Left cardiac atrium (tissue), 4 donors: Measurements from ENCODE around the gene LRBA. TPM values are rescaled to one million over a fixed set of nuclear protein-coding genes. Genes with fewer than 3 reads are reported as not detected.
"Not testable (repeated sequence)": the region's sequence is repeated elsewhere in the genome, so short reads cannot be mapped to it uniquely, and the experiment has no call there.

ENCODE experiments used
- ATAC-seq, 2 donors: fragments of 200-7000 bp; cut with Tn5 transposase; one replicate each; pipeline ENCODE4 v1.9.1; 2020; ENCODE audit warnings: mild to moderate bottlenecking in 2 of 2, moderate library complexity in 2 of 2
- DNase-seq: peaks from one replicate; pipeline ENCODE4 v3.0.0-alpha.2; 2020
- intact Hi-C, 2 donors: fragments of 100-400 bp; cut with DNase I; formaldehyde crosslinking; loops; one replicate each; pipeline versions ENCODE4 v1.14.1 to v1.15.1; 2022 to 2023
- total RNA-seq, 2 donors: library from RNA; stranded (reverse); fragmentation: NEBNext Ultra II Directional; extraction: Animal tissue kit (Norgen Biotek cat#: 25700); gene quantifications; one replicate each; pipeline ENCODE4 v1.2.1, GENCODE V29; 2021
- donor health status: DM: no; HTN: yes; CAD: no.
- donor health status: DM: no; HTN: yes; CAD: no; lungs with severe emphysema.
- donor health status: DM: yes; HTN: yes; CAD: no.
- donor health status: Dilated cardiomyopathy.

LRBA gene
- total RNA-seq, 2 donors from 2014 or later: 20.0 to 25.7 TPM

- ATAC-seq (no peak), DNase-seq (no peak)
- intact Hi-C loops: no loop called here
Observed at GRCh38 chr4:150664935-150665334, 350.1 kb downstream of the LRBA start.

DNA sequence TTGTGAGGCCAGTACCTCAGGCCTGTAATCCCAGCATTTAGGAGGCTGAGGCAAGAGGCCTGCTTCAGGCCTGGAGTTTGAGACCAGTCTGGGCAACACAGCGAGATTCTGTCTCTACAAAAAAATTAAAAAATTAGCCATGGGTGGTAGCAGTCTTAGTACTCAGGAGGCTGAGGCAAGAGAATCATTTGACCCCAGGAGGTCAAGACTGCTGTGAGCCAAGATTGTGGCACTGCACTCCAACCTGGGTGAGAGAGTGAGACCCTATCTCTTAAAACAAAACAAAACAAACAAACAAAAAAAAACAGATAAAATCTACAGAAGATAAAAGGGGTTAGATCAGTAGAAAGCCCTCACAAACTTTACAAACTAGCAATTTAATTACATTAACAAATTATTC lies 352.4 kb downstream of the LRBA start:
- no peak for DNase-seq
- intact Hi-C loops: no loop called here
- ATAC-seq: no peak

DNA sequence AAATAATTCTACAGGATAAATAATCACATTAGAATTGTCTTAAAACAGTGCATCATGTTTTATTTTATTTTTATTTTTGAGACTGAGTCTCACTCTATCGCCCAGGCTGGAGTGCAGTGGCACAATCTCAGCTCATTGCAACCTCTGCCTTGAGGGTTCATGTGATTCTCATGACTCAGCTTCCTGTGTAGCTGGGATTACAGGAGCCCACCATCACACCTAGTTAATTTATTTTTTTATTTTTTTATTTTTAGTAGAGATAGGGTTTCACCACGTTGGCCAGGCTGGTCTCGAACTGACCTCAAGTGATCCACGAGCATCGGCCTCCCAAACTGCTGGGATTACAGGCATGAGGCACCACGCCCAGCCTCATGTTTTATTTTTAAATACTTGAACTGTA lies 353.5 kb downstream of the LRBA start:
- intact Hi-C loops, ATAC-seq, DNase-seq: not testable (repeated sequence)

GRCh38 chr4:150658258-150658657 lies 356.8 kb downstream of the LRBA start:
- intact Hi-C loops, ATAC-seq, DNase-seq: not testable (repeated sequence)

GRCh38 chr4:150656891-150657290 lies 358.2 kb downstream of the LRBA start:
- ATAC-seq: no peak
- no peak for DNase-seq

GRCh38 chr4:150650751-150651150 lies 364.3 kb downstream of the LRBA start:
- intact Hi-C loops: no loop called here
- no peak for DNase-seq

More at GRCh38 chr4:150656891-150657290, 358.2 kb downstream of the LRBA start:
- intact Hi-C loops: no loop called here

GRCh38 chr4:150648123-150648522 lies 367.0 kb downstream of the LRBA start:
- DNase-seq (no peak), ATAC-seq (no peak)
- intact Hi-C loops: no loop called here

More at GRCh38 chr4:150650751-150651150, 364.3 kb downstream of the LRBA start:
- ATAC-seq: no peak

DNA sequence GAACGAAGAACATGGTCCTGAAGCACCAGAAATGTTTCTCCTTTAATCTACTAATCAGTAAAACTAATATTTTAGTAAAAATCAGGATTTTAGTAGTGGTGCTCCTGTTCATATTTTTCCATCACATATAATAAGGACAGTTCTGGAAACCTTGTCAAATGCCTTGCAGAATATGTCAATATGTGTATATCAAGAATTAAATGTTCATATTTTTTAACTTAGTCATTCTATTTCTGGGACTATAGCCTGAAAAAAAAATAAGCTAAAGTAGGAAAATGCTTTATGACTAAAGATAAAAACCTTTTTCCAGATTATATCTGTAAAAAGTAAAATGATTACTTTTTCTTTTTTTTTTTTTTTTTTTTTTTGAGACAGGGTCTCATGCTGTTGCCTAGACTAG lies 368.1 kb downstream of the LRBA start:
- DNase-seq (no peak), ATAC-seq (no peak)

DNA sequence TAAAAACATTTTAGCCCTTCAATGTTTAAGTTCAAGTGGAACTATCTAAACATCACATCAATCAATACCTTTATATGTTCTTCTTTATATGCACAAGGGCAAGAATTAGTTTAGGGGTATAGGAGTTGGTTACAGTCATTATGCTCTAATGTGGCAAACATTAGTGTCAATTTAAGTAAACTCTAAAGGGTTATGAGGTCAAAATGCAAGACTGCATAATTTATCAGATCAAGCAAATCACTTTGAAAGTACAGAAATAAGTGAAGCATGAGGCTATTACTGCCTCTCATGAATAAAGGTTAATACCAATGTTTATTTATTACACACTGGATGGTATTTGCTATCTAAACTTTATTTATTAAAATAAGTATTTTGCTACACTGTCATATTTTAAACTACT lies 373.5 kb downstream of the LRBA start:
- DNase-seq: no peak
- ATAC-seq: no peak
- intact Hi-C loops: no loop called here

More for the DNA sequence above, 368.1 kb downstream of the LRBA start:
- intact Hi-C loops: no loop called here

- ATAC-seq: no peak
Observed at GRCh38 chr4:150632639-150633038, 382.4 kb downstream of the LRBA start.

GRCh38 chr4:150628073-150628472 lies 387.0 kb downstream of the LRBA start:
- no peak for ATAC-seq
- intact Hi-C loops: no loop called here
- no peak for DNase-seq

More at GRCh38 chr4:150632639-150633038, 382.4 kb downstream of the LRBA start:
- intact Hi-C loops: no loop called here
- no peak for DNase-seq

DNA sequence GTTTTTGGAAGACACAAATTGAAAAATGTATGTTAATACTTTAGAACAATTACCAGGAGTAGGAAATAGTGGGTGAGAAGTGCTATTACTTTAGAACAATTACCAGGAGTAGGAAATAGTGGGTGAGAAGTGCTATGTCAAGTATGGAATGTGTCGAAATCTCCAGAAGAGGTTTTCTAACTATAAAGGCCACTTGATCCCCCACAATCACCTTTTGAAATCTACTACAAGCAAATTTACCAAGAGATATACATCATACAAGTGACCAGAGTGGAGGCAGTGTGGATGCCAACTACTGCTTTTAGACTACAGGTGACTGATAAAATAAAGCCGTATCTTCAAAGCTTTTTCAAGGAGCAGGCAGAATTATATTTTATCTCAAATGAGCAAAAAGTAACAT lies 390.1 kb downstream of the LRBA start:
- ATAC-seq: no peak
- no peak for DNase-seq

GRCh38 chr4:150624055-150624454 lies 391.0 kb downstream of the LRBA start:
- ATAC-seq: no peak
- intact Hi-C loops: no loop called here
- DNase-seq: no peak

More for the DNA sequence above, 390.1 kb downstream of the LRBA start:
- intact Hi-C loops: no loop called here

GRCh38 chr4:150619042-150619441 lies 396.0 kb downstream of the LRBA start:
- intact Hi-C loops: no loop called here
- ATAC-seq (no peak), DNase-seq (no peak)

GRCh38 chr4:150609131-150609530 lies 406.0 kb downstream of the LRBA start:
- ATAC-seq (no peak), DNase-seq (no peak)
- intact Hi-C loops: no loop called here

GRCh38 chr4:150600812-150601445 lies 414.2 kb downstream of the LRBA start:
- ATAC-seq (no peak), DNase-seq (no peak)
- intact Hi-C loops: no loop called here

DNA sequence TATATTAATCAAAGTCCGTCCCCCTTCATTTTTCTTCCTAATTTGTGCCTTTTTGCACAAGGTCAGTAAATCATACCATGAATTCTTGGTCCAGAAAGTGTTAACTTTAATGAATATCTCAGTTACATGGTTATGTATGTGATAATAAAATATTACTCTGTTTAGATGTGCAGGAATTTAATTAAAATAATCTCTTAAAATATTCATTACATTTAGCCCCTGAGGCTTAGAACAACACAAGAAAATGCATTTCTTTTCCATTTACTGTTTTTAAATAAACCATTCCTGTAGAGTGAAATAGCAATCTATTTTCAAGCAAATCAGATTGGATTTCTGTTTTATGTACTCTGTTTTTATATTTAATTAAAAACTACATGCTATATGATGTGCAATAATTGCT lies 415.5 kb downstream of the LRBA start:
- no peak for ATAC-seq
- no peak for DNase-seq
- intact Hi-C loops: no loop called here

DNA sequence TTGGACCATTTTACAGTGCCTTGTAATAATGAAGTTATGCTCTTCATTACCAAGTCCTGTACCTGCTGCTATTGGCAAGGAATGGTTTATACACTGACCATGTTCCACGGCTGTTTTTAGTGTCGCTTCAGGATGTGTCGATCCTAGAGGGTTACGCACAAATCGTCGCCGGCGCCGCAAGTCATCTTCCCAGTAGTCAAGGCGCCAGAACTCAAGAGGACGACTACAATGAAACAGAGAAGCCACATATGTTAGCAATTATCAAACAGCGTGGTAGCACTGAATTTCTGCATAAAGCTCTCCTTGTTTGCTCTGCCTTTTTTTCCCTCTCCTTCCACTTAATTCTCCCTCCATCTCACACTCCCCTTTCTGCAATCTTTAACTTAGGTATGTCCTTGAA lies 416.2 kb downstream of the LRBA start:
- no peak for DNase-seq
- intact Hi-C loops: no loop called here
- no peak for ATAC-seq

GRCh38 chr4:150593996-150594395 lies 421.1 kb downstream of the LRBA start:
- intact Hi-C loops: no loop called here
- DNase-seq: no peak
- no peak for ATAC-seq

DNA sequence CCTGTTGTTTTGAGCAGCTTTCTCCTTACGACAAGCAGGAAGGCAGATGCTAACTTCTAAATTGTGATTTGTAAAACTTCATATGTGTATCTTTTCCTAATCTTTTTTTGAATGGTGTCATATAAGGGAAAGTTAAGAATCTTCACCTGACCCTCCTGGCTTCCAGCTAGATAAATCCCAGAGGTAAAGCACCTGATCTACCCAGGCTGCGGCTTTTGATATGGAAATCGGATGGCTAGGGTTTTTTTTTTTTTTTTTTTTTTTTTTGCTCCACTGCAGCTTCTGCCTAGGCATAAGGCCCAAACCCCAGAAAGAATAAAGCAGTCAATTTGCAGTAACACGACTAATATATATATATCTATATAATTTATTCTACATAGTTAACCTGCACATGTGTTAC lies 423.2 kb downstream of the LRBA start:
- DNase-seq: no peak
- intact Hi-C loops: no loop called here
- ATAC-seq: no peak

- intact Hi-C loops: no loop called here
- ATAC-seq (no peak), DNase-seq (no peak)
Observed at GRCh38 chr4:150591406-150591805, 423.7 kb downstream of the LRBA start.

- intact Hi-C loops: no loop called here
- ATAC-seq (no peak), DNase-seq (no peak)
Observed at GRCh38 chr4:150590631-150591030, 424.5 kb downstream of the LRBA start.
